ENCODE results near the gene ADAMTS18.
"Not testable (repeated sequence)": the region's sequence is repeated elsewhere in the genome, so short reads cannot be mapped to it uniquely, and the experiment has no call there.

ADAMTS18 gene

DNA sequence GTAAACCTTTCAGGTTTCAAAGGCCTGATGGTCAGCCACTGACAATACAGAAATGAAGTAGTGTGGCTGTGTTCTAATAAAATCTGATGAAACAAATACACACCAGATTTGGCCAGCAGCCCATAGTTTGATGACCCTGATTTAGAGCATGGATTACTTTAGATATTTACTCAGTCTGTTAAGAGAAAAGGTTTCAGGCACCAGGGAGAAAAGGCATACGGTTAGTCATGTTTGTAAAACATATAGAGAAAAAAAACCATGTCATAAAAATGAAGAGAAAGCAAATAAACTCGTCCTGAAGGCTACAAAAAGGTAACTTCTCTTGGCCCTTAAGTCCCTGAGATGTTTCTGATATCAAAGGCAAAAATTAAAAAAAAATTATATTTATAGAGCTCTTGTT, 112.1 kb downstream of the ADAMTS18 start:
- no peak for DNase-seq

- no peak for DNase-seq
Measured at GRCh38 chr16:77317059-77317458, 117.8 kb downstream of the ADAMTS18 start.

GRCh38 chr16:77310877-77311276, 124.0 kb downstream of the ADAMTS18 start:
- no peak for DNase-seq

DNA sequence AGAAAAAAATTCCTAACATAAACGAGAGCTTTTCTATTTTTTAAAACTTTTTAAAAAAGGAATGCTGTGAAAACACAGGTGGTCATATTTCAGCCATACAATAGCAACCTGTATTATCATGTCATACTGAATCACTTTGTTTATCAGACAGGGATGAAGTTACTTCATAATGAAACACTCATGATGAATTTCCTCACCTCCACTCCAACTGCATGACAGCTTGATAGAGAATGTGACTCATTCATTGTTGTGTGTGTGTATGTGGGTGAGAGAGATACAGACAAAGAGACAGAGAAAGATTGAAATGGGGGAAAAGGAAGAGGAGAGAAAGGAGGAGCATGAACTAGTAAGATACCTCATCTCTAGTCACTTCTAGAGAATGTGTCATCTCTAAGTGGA, 126.7 kb downstream of the ADAMTS18 start:
- no peak for DNase-seq

DNA sequence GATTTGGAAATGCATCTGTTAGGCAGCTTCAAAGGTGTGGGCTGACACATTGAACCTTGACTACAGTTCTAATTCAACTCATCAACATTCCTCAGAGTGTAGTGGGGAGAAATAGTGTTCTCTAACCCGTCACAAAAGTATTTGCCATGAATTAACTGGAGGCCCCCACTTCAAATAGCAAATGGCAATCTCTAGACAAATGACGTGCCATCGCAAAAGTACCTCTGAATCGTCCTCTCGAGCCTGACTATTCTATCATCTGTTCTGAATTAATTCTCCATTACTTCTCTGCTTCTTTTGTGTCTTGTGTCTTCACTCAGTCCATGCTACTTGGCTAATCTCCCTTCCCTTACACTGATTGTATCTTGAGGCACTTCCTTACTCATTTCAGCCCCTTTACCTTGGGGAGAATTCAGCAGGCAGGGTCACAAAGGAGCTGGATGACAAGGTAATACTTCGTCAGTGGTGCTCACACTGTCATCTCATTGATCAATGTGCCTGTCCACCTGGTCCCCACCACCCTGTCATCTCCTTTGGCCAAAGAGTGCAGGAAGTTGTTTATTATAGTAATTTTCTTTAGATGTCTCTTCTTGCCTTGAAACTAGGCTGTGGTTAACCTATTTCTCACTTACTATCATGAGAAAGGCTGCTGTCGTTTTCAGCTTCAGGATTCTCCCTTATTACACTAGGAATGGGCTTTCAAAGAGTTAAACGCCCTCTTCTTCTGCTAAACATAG, 127.2 kb downstream of the ADAMTS18 start:
- no peak for DNase-seq

GRCh38 chr16:77306075-77306474, 128.8 kb downstream of the ADAMTS18 start:
- no peak for DNase-seq

DNA sequence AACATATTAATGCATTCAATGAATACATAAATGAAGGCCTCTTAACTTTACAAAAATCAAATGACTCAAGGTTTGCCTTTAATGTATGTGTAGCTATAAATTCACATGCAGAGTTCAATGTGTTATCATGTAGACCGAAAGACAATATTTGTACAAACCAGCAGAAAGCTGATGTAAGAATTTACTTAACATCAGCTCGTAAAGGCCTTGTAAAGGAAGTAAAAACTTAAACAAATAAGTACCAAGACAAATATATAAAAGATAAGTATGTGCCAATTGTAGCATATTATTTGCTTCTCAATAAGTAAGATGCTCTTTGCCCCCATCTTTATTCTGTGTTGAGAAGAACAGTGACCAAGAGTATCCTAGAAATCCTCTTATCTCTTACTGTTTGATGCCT, 130.0 kb downstream of the ADAMTS18 start:
- no peak for DNase-seq

DNA sequence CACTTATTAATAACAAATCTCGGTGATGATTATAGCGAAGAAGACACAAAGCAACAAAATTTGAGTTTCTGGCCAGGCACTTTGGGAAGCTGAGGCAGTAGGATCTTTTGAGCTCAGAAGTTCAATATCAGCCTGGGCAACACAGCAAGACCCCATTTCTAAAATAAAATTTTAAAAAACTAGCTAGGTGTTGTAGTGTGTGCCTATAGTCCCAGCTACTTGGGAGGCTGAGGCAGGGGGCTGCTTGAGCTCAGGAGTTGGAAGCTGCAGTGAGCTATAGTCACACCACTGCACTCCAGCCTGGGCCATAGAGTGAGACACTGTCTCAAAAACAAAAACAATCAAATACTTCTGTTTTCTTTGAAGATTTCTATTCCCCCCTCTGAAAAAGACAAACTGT, 130.7 kb downstream of the ADAMTS18 start:
- DNase-seq, result no peak

DNA sequence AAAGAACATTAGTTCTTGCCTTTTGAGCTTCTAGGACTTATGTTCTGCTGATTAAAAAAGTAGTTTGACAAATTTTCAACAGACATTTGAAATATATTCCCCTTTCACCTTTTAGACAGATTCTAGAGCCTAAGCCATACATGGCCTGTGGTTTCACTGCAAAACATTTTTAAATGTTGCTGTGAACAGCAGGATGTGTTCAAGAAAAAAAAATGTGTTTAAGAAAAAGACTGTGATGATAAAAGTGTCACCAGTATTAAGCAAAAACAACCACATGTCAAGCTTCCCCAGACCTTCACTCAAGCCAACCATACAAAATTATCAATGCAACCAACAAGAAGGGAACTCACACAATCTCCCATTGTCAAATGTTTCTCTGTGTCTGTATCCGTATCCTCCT, 132.2 kb downstream of the ADAMTS18 start:
- DNase-seq, result no peak

GRCh38 chr16:77302249-77302648, 132.6 kb downstream of the ADAMTS18 start:
- no peak for DNase-seq

DNA sequence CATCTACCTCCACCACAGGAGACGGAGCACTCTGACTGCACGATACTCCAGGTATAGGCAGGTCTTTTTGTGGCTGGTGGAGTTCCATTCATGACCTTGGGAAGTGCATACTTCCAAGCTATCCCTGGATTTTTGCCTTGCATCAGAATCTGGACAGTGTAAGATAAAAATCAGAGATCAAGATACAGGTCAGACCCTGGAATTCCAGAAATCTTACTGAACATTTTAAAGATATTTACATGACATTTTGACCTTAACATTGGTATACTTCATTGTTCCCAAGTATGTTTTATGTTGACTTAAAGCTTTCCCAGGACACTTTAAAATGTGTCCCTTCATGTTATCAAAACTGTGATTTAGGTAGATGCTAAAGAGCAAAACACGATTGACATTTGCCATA, 134.6 kb downstream of the ADAMTS18 start:
- no peak for DNase-seq

- DNase-seq, result no peak
Measured at GRCh38 chr16:77299395-77299794, 135.4 kb downstream of the ADAMTS18 start.

- peak in 1 of 3 donors; percentile 5 for DNase-seq
Measured at GRCh38 chr16:77298418-77299360, 136.1 kb downstream of the ADAMTS18 start.

DNA sequence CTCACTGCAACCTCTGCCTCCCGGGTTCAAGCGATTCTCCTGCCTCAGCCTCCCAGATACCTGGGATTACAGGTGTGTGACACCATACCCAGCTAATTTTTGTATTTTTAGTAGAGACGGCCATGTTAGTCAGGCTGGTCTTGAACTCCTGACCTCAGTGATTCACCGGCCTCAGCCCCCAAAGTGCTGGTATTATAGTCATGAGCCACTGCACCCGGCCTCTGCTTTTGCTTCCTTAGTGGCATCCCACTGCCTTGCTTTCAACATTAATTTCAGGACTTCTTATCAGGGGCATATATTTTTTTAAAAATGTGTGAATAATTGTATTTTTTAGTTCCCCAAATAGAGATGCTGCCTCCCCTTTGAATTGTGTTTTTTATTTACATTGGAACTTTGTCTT, 136.8 kb downstream of the ADAMTS18 start:
- DNase-seq, result no peak

- DNase-seq, result no peak
Measured at GRCh38 chr16:77295896-77296295, 138.9 kb downstream of the ADAMTS18 start.

DNA sequence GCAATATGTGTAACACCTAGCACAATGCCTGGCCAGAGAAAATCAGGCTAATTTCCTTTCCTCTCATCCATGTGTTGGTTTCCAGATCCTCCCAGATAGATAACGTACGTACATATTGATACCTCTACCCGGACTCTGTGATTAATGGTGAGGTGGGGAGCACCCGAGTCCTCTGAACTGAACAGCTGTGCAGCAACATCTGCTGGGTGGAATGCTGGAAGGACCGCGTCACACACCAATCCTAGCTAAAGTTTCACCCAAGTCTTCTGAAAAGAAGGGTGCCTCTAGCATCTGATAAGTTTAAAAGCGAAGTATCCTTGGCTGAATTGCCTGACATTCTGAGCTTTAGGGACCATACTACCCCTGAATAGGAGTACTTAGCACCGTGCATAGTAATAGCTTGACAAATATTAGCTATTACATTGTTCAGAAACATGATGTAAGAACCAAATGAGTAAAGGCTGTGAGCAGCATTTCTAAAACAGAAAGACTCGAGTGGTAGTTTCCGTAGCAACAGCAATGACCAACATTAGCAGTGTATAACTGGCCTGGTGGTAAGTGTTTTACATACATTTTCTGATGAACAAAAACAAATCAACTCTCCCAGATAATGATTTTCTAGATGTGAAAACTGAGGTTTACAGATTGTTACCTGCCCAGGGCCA, 144.3 kb downstream of the ADAMTS18 start:
- no peak for DNase-seq

DNA sequence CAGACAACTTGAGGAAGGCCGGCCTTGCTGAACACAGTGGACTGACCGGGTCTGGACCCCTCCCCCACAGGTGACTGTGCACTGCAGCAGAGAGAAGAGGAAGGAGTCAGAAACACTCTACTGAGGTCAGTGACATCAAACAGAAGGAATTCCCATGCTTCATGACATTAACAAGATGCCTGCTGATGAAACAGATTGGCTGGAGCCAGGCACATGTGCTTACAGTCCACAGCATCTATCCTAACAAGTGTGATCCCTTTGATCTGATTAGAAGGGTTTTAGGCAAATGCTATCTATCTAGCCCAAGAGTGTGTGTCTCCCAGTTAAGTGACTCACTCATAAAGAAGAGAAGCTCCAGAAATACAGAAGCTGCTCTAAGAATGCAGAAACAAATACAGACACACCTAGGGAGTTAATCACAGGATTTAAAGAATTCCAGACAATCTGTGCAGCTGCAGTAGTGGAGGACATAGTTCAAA, 145.5 kb downstream of the ADAMTS18 start:
- no peak for DNase-seq

- no peak for DNase-seq
Measured at GRCh38 chr16:77288222-77288621, 146.6 kb downstream of the ADAMTS18 start.

GRCh38 chr16:77285676-77286075, 149.2 kb downstream of the ADAMTS18 start:
- DNase-seq, result no peak

GRCh38 chr16:77282345-77282744, 152.5 kb downstream of the ADAMTS18 start:
- no peak for DNase-seq

DNA sequence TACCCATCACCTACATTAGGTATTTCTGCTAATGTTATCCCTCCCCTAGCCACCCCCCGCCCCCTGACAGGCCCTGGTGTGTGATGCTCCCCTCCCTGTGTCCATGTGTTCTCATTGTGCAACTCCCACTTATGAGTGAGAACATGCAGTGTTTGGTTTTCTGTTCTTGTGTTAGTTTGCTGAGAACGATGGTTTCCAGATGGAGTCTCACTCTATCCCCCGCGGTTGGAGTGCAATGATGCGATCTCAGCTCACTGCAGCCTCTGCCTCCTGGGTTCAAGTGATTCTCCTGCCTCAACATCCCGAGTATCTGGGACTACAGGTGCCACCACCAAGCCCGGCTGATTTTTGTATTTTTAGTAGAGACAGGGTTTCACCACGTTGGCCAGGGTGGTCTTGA, 155.5 kb downstream of the ADAMTS18 start:
- not testable (repeated sequence) for DNase-seq

DNA sequence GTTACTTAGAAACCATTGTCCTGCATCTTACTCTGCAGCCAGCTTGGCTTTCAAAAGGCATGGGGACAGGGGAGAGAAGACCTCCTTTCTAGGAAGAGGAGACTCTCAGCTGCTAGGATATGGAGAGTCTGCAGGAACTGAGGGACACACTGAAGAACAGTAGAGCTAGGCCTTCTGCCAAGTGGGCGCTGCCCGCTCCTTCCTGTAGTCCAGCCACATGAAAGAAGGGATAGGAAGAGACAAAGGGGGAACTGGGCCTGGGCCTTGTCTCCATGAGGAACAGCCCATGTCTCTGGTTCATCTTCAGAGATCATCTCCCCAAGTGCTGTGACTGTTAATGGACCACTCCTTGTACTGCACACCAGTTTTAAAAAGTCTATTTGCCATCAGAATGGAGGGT, 157.3 kb downstream of the ADAMTS18 start:
- no peak for DNase-seq

GRCh38 chr16:77277141-77277540, 157.7 kb downstream of the ADAMTS18 start:
- no peak for DNase-seq

Data from suppressor macrophage treated with lipopolysaccharide for 1 hour (primary cell).